GM19193 (cell line): ENCODE measurements around the gene NOC2L.

Source experiments
- POLR2A ChIP-seq: IDR thresholded peaks from 4 replicates; pipeline ENCODE4 v1.6.1; 2011; ENCODE audit not compliant: insufficient read depth, insufficient read length; ENCODE audit errors: extremely low read depth

Gene NOC2L

GRCh38 chr1:970242-970972 is 11.4 kb upstream of the NOC2L start:
- no peak for TF ChIP-seq POLR2A

DNA sequence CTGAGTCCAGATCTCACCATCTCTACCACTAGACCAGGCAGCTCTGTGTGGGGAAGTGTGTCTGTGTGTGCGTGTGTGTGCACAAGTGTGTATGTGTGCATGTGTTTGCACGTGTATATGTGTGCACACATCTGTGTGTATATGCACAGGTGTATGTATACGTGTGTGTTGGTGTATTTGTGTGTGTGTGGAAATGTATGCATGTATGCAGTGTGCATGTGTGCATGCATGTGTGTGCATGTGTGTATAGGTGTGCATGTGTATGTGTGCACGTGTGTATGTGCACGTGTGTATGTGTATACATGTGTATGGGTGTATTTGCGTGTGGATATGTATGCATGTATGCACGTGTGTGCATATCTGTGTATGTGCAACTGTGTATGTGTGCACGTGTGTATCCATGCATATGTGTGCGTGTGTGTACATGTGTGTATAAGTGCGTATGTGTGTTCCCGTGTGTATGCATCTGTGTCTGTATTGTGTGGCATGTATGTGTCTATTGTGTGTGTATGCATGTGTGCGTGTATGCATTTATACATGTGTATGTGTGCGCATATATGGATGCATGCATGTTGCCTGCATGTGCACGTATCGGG is 10.3 kb upstream of the NOC2L start:
- no peak for TF ChIP-seq POLR2A

GRCh38 chr1:967466-968343 is 8.6 kb upstream of the NOC2L start:
- no peak for TF ChIP-seq POLR2A

DNA sequence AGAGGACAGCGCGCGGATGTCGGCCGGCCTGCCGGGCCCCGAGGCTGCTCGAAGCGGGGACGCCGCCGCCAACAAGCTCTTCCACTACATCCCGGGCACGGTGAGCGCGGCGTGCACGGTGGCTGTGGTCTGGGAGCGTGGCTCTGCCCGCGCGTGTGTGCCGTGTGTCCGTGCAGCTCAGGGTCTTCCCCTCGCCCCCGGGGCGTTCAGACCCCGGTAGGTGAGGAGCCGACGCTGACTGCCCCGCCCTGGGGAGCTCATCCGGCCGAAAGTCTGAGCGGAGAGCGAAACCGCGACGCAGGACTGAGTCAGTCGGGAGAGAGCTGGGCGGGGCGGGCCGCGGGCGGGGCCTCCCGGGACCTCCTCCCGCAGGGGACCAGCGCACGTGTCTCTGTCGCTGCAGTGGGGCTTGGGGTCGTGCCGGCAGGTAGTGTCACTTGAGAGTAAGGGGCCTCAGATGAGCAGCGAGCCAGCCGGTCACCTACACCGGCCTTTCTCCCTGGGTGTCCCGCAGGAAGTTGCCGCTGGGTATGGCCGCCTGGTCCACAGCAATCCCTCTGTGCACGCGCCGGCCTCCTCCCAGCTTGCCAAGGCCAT is 7.7 kb upstream of the NOC2L start:
- peak; percentile 45 for TF ChIP-seq POLR2A

DNA sequence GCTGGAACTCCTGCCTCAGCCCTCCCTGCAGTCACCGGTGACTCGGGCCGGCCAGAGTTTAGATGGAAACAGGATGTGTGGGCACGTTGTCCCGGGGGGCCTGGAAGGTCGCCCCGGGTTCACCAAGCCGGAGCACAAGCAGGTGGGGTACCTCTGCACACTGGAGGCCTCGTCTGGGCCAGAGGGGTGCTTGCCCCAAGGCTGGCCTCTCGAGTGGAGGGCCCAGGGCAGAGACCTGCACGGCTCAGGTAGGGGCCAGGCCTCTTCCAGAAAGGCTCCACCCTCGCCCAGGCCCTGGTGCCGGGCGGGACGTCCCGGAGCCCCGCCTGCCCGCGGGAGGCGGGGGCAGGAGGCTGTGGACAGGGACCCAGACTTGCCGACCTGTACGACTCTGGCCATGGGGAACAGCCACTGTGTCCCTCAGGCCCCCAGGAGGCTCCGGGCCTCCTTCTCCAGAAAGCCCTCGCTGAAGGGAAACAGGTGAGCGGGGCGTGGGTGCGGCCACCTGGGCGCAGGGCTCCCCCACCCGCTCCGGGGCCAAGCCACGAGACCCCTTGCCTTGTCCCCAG is 7.2 kb upstream of the NOC2L start, which contains the start of gene PLEKHN1:
Gene PLEKHN1 (plus strand): TSS at position 348 of the 569 bp plus-strand sequence. CDS start 50 bp downstream, at position 398.
- no peak for TF ChIP-seq POLR2A

- no peak for TF ChIP-seq POLR2A
Observed at GRCh38 chr1:965526-966134, 6.6 kb upstream of the NOC2L start.

DNA sequence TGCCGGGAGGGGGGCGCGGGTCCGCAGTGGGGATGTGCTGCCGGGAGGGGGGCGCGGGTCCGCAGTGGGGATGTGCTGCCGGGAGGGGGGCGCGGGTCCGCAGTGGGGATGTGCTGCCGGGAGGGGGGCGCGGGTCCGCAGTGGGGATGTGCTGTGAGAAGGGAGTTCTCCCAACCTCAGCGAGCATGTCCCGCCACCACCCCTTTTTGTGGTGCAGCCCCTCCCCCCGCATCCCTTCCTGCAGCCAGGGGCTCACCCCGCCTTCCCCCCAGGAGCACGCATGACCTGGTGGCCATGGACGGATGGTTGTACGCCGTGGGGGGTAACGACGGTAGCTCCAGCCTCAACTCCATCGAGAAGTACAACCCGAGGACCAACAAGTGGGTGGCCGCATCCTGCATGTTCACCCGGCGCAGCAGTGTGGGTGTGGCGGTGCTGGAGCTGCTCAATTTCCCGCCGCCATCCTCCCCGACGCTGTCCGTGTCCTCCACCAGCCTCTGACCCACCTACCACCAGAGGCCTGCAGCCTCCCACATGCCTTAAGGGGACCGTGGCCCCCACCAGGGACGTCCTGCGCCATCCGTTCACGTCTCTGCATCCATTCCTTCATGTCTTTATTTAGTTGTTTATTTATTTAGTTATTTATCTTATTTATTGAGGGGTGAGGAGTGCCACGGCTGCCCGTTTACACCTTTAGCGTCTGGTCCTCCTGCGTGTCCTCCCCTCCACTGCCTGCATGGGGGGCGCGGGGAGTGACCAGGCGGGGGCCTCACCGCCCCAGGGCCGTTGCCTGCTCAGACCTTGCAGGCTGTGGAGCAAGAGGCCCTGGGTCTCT is 5.9 kb upstream of the NOC2L start:
- TF ChIP-seq POLR2A = no peak

DNA sequence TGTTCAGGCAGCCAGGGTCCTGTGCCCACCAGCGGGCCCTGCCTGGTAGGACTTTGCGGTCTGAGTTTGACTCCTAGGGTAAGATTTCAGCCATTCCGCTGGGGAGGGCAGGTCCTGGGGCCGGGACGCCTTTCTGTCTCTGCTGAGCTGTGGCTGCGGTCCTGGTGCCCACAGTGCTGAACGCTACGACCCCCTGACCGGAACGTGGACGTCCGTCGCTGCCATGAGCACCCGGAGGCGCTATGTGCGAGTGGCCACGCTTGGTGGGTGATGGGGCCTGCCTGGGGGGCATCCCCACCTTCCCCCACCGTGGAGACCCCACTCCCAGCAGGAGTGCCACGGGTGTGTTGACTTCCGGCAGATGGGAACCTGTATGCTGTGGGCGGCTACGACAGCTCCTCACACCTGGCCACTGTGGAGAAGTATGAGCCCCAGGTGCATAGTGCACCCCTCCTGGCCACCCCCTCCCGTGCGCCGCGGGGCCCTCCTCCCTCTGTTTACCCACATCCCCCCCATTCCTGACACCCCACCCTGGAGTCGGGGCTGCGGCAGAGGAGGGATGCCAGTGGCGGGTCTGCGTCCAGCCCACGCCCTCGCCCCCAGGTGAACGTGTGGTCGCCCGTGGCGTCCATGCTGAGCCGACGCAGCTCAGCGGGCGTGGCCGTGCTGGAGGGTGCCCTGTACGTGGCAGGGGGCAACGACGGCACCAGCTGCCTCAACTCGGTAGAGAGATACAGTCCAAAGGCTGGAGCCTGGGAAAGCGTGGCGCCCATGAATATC is 4.9 kb upstream of the NOC2L start:
- no peak for TF ChIP-seq POLR2A

DNA sequence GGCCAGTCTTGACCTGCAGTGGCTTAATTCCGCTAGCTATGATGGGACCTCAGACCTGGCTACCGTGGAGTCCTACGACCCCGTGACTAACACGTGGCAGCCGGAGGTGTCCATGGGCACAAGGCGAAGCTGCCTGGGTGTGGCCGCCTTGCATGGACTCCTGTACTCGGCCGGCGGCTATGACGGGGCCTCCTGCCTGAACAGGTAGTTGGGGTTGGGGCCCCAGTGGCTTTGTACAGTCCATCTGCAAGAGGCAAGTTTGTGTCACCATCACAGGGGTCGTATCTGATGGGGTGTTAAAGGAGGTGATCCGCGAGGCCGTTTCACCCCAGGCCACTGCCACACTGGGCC is 4.2 kb upstream of the NOC2L start:
- TF ChIP-seq POLR2A = no peak

DNA sequence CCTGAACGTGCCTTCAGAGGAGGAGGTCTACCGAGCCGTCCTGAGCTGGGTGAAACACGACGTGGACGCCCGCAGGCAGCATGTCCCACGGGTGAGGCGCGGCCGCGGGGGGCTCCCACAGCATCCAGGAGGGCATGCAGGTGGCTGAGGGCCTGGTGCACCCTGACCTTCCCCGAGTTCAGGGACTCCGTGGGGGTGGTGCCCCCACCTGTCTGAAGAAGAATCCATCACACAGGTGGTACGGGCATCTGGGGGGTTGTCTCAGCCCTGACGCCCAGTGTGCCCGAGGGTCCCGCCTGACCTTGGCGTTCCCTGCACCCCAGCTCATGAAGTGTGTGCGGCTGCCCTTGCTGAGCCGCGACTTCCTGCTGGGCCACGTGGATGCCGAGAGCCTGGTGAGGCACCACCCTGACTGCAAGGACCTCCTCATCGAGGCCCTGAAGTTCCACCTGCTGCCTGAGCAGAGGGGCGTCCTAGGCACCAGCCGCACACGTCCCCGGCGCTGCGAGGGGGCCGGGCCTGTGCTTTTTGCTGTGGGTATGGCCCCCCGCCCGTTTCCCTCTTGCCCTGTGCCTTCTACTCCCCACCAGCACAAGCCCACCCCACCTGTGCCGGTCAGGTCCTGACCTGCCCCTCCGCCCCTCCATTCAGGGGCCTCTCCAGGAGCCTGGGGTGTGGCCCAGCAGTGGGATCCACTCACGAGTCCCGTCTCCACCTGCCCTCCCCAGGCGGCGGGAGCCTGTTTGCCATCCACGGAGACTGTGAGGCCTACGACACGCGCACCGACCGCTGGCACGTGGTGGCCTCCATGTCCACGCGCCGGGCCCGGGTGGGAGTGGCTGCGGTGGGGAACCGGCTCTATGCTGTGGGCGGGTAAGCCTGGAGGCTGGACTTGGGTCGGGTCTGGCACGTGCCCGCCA is 3.6 kb upstream of the NOC2L start:
- no peak for TF ChIP-seq POLR2A

- TF ChIP-seq POLR2A = no peak
Observed at GRCh38 chr1:961132-961669, 2.1 kb upstream of the NOC2L start.
